ENCODE measurements around the gene COPS8. TPM values are rescaled to one million over a fixed set of nuclear protein-coding genes. Genes with fewer than 3 reads are reported as not detected.

COPS8 gene
- total RNA-seq, 1 experiment from 2014 or later, result 51.0 TPM

- POLR2A ChIA-PET, result interaction anchor here (0.7 kb wide), 1 partner anchor 17 kb away, joined by 3 read pairs; the partner anchor contains the start of gene COPS8
- TF ChIP-seq NR2C2 (CRISPR knock-in tag; IDR thresholded peaks at IDR 0.05) (no peak), ZNF317 (CRISPR knock-in tag; IDR thresholded peaks at IDR 0.05; ENCODE audit: borderline replicate concordance, low read depth) (no peak), STAT6 (CRISPR knock-in tag; conservative IDR thresholded peaks at IDR 0.05; ENCODE audit: low read depth) (no peak), ZNF396 (CRISPR knock-in tag; IDR thresholded peaks at IDR 0.05; ENCODE audit: borderline replicate concordance) (no peak), ZNF121 (CRISPR knock-in tag; IDR thresholded peaks at IDR 0.05) (no peak), ELF4 (CRISPR knock-in tag; IDR thresholded peaks at IDR 0.05; ENCODE audit: low read depth) (no peak), ZNF416 (CRISPR knock-in tag; IDR thresholded peaks at IDR 0.05) (no peak), CREB1 (CRISPR knock-in tag; IDR thresholded peaks at IDR 0.05) (no peak), MYBL2 (CRISPR knock-in tag; IDR thresholded peaks at IDR 0.05) (no peak), PRRX2 (CRISPR knock-in tag; IDR thresholded peaks at IDR 0.05) (no peak), ERG (CRISPR knock-in tag; IDR thresholded peaks at IDR 0.05) (no peak), MAX (CRISPR knock-in tag; IDR thresholded peaks at IDR 0.05) (no peak), ESRRA (CRISPR knock-in tag; IDR thresholded peaks at IDR 0.05; ENCODE audit: borderline replicate concordance) (no peak), MXD4 (CRISPR knock-in tag; IDR thresholded peaks at IDR 0.05; ENCODE audit: borderline replicate concordance) (no peak), GABPB1 (CRISPR knock-in tag; IDR thresholded peaks at IDR 0.05) (no peak)
- CTCF ChIA-PET, result interaction anchor here (0.7 to 1.1 kb wide), 2 partner anchors 758 to 903 kb away, joined by 3 to 4 read pairs; no protein-coding TSS in a partner anchor
- H3K36me3 Mint-ChIP-seq, result no peaks in the 10 kb centered on the region
- DNase-seq (ENCODE audit: low spot score) (no peak), ATAC-seq (no peak)
- no peak overlapping the region for H3K4me3 Mint-ChIP-seq
- no peaks in the 10 kb centered on the region; the same call in 1 of the 2 replicates for H3K27me3 Mint-ChIP-seq (ENCODE audit: low read depth)
- H3K27ac Mint-ChIP-seq, result no peak overlapping the region
- no peaks in the 10 kb centered on the region for H3K4me1 Mint-ChIP-seq
- H3K9me3 Mint-ChIP-seq, result peaks cover 17% of the 10 kb centered on the region
These were observed 17.6 kb upstream of the COPS8 start for GRCh38 chr2:237068005-237068576.

GRCh38 chr2:237072067-237072931, 13.4 kb upstream of the COPS8 start:
- POLR2A ChIA-PET, result no interaction called here
- TF ChIP-seq CTCF (IDR thresholded peaks at IDR 0.05) (peak; percentile 98), NR3C1 (CRISPR knock-in tag; conservative IDR thresholded peaks at IDR 0.05; ENCODE audit: low read depth) (no peak)

More at GRCh38 chr2:237072067-237072931, 13.4 kb upstream of the COPS8 start:
- Mint-ChIP-seq H3K27ac (no peak overlapping the region), H3K36me3 (no peaks in the 10 kb centered on the region), H3K4me1 (no peaks in the 10 kb centered on the region), H3K9me3 (peaks cover 10% of the 10 kb centered on the region), H3K4me3 (no peak overlapping the region), H3K27me3 (ENCODE audit: low read depth) (no peaks in the 10 kb centered on the region; the same call in 1 of the 2 replicates)
- CTCF ChIA-PET, result no interaction called here
- DNase-seq (ENCODE audit: low spot score) (peak; percentile 88), ATAC-seq (peak; percentile 77)

Data from WTC11 (cell line).